WERI-Rb-1 (cell line): ENCODE measurements around the gene F2.

Source experiments
- DNase-seq: peaks from one replicate; pipeline ENCODE4 v3.0.0-alpha.2; 2020
- H3K27ac ChIP-seq: fragments of 250-450 bp; sonication (Bioruptor Pico); 2 replicates; pipeline ENCODE4 v1.5.1; 2020; ENCODE audit warnings: mild to moderate bottlenecking, moderate library complexity
- H3K27me3 ChIP-seq: fragments of 250-450 bp; sonication (Bioruptor Pico); 2 replicates; pipeline ENCODE4 v1.5.1; 2021; ENCODE audit warnings: mild to moderate bottlenecking, low read depth, moderate library complexity; ENCODE audit not compliant: insufficient read depth, severe bottlenecking
- H3K36me3 ChIP-seq: fragments of 250-450 bp; sonication (Bioruptor Pico); 2 replicates; pipeline ENCODE4 v1.5.1; 2020; ENCODE audit warnings: mild to moderate bottlenecking, moderate library complexity
- H3K4me3 ChIP-seq: 2 replicates; pipeline ENCODE4 v1.5.1; 2011; ENCODE audit warnings: low read depth, mild to moderate bottlenecking, control low read depth, low read length
- H3K9me3 ChIP-seq: fragments of 250-450 bp; sonication (Bioruptor Pico); 2 replicates; pipeline ENCODE4 v1.5.1; 2021; ENCODE audit warnings: mild to moderate bottlenecking, moderate library complexity; ENCODE audit not compliant: severe bottlenecking
- CTCF ChIP-seq: IDR thresholded peaks from 2 replicates; pipeline ENCODE4 v1.5.1; 2011; ENCODE audit warnings: low read depth, mild to moderate bottlenecking, control low read depth, inconsistent platforms, low read length

F2 gene

GRCh38 chr11:46692450-46692849, 26.6 kb upstream of the F2 start:
- no peak overlapping the region for H3K4me3 ChIP-seq
- H3K9me3 ChIP-seq: no peaks in the 10 kb centered on the region
- DNase-seq: no peak
- peaks cover 18% of the 10 kb centered on the region for H3K36me3 ChIP-seq
- no peak for TF ChIP-seq CTCF
- H3K27ac ChIP-seq: peak overlapping the region; percentile 38
- H3K27me3 ChIP-seq: no peaks in the 10 kb centered on the region

- no peaks in the 10 kb centered on the region for H3K9me3 ChIP-seq
- no peak for DNase-seq
- peaks cover 11% of the 10 kb centered on the region for H3K36me3 ChIP-seq
- TF ChIP-seq CTCF: no peak
- no peak overlapping the region for H3K4me3 ChIP-seq
- H3K27me3 ChIP-seq: no peaks in the 10 kb centered on the region
- H3K27ac ChIP-seq: no peak overlapping the region
Measured at GRCh38 chr11:46693597-46694012, 25.4 kb upstream of the F2 start.

DNA sequence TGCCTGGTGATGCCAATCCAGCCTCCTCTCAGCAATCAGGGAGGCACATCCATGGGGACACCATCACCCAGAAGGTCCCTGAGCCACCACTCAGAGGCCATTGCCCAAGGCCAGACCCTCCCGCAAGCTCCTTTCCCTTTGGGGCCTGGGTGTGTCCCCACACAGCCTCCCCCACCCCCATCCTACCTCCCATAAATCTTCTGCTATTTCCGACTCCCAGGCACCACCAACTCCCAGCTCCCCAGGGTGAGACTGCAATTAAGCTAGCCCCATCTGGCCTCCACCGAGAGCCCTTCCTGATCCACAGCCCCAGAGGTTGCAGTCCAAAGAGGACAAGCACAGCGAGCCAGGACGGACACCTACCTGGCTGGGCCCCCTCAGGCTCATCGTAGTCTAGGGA, 24.9 kb upstream of the F2 start:
- Histone ChIP-seq H3K27ac (peak overlapping the region; percentile 34), H3K4me3 (no peak overlapping the region), H3K36me3 (peaks cover 11% of the 10 kb centered on the region), H3K27me3 (no peaks in the 10 kb centered on the region), H3K9me3 (no peaks in the 10 kb centered on the region)
- TF ChIP-seq CTCF: no peak
- peak; percentile 78 for DNase-seq

- Histone ChIP-seq H3K27me3 (no peaks in the 10 kb centered on the region), H3K36me3 (peaks cover 11% of the 10 kb centered on the region), H3K4me3 (no peak overlapping the region), H3K9me3 (no peaks in the 10 kb centered on the region), H3K27ac (peak overlapping the region; percentile 34)
- DNase-seq: no peak
- no peak for TF ChIP-seq CTCF
Measured at GRCh38 chr11:46694607-46695006, 24.4 kb upstream of the F2 start.

DNA sequence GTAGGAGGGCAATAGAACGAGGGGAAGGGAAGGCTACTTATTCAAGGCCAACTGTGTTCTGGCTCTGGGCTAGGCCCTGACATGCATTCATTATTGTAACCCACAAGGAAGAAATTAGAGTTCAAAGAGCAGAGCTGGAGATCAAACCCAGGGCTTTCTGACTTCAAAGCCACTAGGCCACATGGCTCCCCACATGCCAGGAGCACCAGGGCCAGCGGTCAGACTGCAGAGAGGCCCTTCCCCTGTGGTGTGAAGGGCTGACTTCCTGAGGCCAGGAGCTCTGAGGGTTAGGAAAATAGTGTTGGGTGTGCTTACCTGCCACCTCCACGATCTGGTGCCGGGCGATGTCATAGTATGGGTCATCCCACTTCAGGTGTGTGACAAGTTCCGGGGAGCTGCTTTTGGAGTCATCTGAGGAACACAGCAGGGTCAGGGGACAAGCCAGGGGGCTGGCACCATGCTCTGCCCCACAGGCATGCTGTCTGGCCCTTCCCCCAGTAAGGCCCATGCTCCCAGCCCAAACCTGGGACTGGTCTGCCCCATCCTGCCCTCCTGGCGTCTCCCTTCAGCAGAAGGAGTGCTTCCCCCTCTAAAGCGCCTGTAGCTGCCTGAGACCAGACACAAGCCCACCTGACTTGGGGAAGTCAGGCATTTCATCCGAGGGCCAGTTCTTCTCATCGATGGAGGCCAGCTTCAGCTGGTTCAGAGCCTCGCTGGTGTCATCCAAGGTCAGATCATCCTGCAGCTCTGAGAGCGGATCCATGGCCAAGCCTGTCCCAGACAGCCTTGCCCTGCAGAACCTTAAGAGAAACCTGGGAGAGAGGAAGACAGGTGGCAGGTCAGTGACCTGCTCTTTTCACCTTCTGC, 23.4 kb upstream of the F2 start:
- DNase-seq: no peak
- peaks cover 11% of the 10 kb centered on the region for H3K36me3 ChIP-seq
- H3K9me3 ChIP-seq: no peaks in the 10 kb centered on the region
- no peak overlapping the region for H3K4me3 ChIP-seq
- no peak overlapping the region for H3K27ac ChIP-seq
- no peak for TF ChIP-seq CTCF
- H3K27me3 ChIP-seq: no peaks in the 10 kb centered on the region

- Histone ChIP-seq H3K27ac (no peak overlapping the region), H3K36me3 (peaks cover 11% of the 10 kb centered on the region), H3K4me3 (no peak overlapping the region), H3K9me3 (no peaks in the 10 kb centered on the region), H3K27me3 (no peaks in the 10 kb centered on the region)
- no peak for DNase-seq
- TF ChIP-seq CTCF: no peak
Measured at GRCh38 chr11:46696212-46696558, 22.8 kb upstream of the F2 start.
